Dedifferentiated amniotic fluid mesenchymal stem cell (primary cell): Measurements from ENCODE around the gene TAGLN.
A peak's percentile ranks its signal among the peaks of the same experiment; 100 is the strongest.

Source experiments
- DNase-seq: peaks from one replicate; pipeline ENCODE4 v3.0.0-alpha.2; 2016; ENCODE audit errors: extremely low spot score

TAGLN gene

GRCh38 chr11:117230999-117231841 lies 32.0 kb downstream of the TAGLN start:
- DNase-seq = no peak

- peak; percentile 63 for DNase-seq
Observed at GRCh38 chr11:117231842-117232091, 32.6 kb downstream of the TAGLN start, which contains the start of gene PCSK7. Gene PCSK7 (minus strand): TSS chr11:117232073. CDS start chr11:117229844, 2,229 bp downstream.

- DNase-seq = peak; percentile 40
Observed at GRCh38 chr11:117232092-117232878, 33.1 kb downstream of the TAGLN start, which contains the start of gene RNF214. Gene RNF214 (plus strand): TSS chr11:117232671. CDS start chr11:117234273, 1,602 bp downstream.

GRCh38 chr11:117232911-117233409 lies 33.8 kb downstream of the TAGLN start:
- no peak for DNase-seq

GRCh38 chr11:117238221-117238620 lies 39.1 kb downstream of the TAGLN start:
- DNase-seq = no peak

GRCh38 chr11:117239295-117239694 lies 40.1 kb downstream of the TAGLN start:
- DNase-seq = peak; percentile 42

- no peak for DNase-seq
Observed at GRCh38 chr11:117248341-117248740, 49.2 kb downstream of the TAGLN start.

- DNase-seq = no peak
Observed at GRCh38 chr11:117249571-117249970, 50.4 kb downstream of the TAGLN start.

- no peak for DNase-seq
Observed at GRCh38 chr11:117251506-117251905, 52.3 kb downstream of the TAGLN start.

GRCh38 chr11:117255966-117256365 lies 56.8 kb downstream of the TAGLN start:
- no peak for DNase-seq

- DNase-seq = no peak
Observed at GRCh38 chr11:117256573-117256972, 57.4 kb downstream of the TAGLN start.
